ENCODE results near the gene GARIN5B.

GARIN5B gene

DNA sequence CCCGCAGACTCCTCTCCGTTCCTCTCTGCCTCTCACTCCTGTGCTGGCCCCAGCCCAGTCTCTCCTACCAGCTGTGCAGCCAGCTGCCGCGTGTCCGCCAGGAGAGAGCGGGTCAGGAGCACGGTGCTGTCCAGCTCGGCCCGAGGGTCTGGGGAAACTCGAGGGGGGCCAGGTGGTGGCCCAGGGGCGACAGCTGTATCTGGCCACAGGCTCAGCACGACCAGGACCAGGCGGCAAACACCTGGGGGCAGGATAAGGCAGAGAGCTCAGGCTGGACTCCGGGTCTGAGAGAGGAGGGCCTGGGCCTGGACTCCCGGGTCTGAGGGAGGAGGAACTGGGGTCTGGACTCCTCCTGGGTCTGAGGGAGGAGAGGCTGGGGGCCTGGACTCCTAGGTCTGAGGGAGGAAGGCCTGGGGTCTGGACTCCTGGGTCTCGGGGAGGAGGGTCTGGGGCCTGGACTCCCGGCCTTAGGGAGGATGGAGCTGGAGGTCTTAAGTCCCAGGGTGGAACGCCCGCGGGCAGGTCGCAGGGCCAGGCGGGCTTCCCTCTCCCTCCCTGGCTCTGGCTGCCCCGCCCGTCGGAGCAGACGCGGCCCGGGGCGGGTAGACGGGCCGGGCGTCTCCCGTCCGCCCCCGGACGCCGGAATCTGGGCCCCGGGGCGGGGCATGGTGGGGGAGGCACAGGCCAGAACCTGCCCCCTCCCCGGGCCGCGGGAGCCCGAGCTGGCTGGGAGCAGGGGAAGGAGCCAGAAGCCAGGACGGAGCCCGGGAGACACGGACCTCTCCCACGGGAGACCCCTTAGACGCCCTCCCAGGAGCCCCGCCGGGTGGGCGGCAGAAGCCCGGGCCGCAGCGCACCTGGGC lies 5.9 kb upstream of the GARIN5B start:
- DNase-seq = no peak

DNA sequence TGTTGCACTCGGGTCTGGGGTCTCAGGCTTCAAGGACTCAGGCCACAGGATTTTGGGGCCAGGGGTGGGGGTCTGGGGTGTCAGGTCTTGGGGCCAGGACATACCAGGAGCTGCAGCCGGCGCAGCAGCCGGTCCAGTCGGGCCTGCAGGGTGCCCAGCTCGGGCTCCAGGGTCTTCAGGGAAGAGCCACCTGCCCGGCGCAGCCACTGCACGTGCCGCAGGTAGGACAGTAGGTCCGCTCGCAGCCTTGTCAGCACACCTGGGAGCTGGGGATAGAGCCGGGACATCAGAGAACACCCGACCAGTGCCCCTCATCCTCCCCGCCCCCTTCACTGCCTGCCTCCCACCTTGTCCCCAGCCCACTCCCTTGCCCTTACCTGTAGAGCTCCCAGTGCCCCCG lies 5.0 kb upstream of the GARIN5B start:
- no peak for DNase-seq

DNA sequence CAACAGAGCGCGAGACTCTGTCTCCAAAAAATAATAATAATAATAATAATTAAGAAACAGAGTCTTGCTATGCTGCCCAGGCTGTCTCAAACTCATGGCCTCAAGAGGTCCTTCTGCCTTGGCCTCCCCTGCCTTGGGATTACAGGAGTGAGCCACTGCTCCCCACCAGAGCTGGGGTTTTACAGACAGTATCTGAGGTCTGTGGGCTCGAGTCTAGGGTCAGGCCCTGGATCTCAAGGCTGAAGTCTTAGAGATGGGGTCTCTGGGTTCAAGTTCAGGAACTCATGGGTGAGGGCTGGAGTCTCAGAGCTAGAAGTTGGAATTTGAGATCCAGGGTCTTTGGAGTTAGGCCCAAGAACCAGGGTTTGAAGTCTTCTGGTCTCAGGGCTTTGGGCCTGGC lies 3.7 kb upstream of the GARIN5B start:
- DNase-seq = no peak

DNA sequence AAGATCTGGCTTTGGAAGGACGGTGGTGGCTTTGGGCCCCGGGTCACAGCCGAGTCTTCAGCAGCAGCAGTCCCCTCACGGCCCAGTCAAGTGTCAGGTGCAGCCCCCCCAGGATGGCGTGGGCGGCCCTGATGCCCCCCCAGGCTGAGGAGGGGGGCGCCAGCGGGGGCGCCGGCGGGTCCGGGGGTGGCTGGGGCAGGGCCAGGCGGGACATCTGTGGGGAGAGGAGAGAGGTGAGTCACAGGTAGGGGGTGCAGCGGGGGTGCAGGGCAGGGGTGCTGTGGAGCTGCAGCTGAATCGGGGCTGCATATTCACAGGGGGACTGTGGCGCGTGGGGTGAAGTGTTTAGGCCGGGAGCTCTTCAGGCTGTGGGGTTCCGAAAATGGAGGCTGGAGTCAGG lies 2.9 kb upstream of the GARIN5B start:
- DNase-seq = no peak

DNA sequence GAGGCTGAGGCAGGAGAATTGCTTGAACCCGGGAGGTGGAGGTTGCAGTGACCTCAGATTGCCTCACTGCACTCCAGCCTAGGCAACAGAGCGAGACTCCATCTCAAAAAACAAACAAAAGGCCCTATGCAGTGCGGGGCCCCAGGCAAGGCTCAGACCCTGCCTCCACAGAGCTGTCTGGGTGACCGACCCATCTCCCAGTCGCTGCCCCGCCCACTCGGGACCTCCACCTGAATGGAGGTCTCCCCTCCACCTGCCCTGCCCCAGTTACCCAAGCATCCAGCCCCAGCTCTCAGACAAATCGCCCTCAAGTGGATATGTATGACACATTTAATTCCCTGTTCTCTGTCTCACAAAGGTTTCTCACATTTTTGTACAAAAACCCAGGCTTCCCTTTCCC lies 2.2 kb upstream of the GARIN5B start:
- no peak for DNase-seq

DNA sequence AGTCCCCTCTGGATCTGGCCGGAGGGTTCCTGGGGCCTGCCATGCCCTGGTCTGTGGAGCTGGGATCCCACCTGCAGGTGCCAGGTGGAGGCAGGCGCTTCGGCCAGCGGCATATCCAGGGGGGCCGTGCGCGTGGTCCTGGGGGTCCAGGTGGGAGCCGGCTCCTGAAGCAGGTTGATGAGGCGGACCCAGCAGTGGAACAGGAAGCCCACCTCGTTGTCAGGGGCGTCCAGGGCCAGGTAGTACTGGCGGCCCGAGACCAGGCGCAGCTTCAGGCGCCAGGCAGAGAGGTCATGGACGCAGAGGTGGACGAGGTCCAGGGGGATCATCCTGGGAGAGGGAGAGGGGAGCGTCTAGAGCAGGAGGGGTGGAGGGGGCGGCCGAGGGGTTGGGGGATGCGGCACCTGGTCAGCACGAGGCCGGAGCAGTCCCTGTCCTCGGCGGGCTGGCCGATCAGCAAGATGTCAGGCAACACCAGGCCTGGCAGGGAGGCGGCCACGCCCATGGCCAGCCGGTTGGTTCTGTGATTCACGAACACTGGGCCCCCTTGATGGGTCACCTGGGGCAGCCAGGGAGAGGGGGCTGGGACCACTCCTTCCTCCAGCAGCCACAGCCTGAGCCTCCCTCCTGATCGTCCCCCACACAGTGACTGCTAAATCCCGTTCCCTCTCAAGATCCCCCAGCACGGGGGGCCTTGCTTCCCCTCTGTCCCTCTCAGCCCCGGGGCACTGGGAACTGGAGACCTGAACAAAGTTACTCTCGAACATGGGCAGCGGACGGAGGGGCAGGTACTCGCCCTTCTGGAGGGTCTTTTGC lies 678 bp downstream of the GARIN5B start:
- DNase-seq = no peak

DNA sequence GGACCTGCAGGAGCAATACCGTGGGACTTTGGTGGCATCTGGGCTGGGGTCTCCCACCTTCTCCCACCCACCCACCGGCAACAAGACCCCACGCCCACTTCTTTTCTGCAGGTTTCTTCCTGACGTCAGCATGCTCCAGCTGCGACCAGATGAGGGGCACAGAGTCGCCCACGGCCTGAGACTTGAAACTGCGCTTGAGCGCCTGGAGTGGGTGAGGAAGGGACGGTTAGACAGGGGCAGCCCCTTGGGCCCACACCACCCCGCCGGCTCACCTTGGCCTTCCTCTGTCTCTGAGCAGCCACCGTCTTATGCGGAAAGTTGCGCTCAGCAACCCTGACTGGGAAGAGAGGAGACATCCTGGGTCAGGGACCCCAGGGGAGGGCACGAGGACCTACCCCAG lies 2.2 kb downstream of the GARIN5B start:
- DNase-seq = no peak

DNA sequence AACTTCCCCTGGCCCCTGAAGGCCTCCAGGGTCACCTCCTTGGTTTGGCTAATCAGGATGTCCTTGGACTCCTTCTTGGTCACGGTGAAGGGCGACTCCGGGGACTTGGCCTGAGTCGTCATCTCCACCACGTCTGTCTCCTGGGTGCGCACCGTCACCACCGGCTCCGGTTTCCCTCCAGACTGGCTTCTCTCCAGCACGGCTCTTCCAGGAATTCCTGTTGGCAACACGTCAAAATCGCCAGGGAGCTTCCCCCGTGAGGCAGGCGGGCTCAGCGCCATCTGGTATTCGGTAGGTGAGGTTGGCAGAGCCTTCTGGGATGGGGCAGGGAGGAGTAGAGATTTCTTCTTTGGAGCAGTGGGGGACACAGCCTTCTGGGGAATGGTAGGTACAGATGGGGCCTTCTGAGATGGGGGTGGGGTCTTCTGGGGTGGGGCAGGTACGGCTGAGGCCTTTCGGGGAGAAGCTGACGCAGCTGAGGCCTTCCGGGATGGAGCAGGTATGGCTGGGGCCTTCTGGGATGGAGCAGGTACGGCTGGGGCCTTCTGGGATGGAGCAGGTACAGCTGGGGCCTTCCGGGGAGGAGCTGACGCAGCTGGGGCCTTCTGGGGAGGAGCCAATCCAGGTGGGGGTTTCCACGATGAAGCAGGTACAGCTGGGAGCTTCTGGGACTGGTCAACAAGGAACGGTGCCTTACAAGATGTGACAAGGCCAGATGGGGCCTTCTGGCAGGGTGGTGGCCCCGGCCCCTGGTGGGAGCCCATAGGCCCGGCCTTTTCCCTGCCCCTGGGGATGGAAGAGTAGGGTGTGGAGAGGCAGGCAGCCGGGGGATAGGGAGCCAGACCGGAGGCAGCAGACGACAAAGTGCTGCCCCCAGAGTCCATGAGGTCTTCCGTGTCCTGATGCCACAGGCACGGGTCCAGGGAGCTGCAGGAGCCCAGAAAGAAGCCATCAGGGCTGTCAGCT lies 3.8 kb downstream of the GARIN5B start:
- no peak for DNase-seq

DNA sequence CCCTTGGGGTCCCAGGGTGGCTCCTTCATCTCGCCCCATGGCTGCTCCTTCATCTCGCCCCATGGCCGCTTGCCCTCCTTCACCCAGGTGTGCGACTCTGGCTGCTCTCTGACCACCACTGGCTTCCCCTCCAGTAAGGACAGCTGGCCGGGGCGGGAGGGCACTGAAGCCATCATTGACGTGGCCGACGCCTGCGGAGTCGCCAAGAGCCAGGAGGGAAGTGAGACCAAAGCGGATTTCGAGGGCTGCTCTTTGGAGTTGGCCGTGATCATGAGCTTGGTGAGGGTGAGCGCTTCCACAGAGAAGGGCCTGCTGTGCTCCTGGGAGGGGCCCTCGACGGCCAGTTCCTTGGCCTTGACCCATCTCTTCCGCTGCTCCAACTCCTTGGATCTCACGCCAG lies 4.6 kb downstream of the GARIN5B start:
- no peak for DNase-seq

DNA sequence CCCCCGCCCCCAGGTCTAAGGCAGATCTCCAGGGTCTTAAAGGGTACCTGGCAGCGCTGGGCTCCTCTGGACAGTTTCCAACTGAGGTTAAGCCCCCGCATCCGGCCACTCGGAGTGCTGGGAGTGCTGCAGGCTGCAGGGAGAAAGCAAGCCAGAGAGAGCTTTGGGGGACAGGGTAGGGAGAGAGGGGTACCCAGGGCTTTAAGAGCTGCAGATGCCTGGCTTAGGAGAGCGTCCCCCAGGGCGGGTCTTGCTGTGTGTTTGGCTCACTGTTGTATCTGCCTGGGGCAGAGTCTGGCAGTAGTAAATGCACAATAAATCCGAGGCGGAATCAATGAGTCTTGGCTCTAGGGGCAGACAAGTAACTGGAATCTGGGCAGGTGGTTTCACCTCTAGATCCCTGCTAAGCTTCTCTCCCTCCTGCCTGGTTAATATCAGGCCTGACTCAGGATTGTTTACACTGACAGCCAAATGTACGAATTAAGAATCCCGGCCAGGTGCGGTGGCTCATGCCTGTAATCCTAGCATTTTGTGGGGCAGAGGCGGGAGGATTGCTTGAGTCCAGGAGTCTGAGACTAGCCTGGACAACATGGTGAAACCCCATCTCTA lies 7.7 kb downstream of the GARIN5B start:
- no peak for DNase-seq

DNA sequence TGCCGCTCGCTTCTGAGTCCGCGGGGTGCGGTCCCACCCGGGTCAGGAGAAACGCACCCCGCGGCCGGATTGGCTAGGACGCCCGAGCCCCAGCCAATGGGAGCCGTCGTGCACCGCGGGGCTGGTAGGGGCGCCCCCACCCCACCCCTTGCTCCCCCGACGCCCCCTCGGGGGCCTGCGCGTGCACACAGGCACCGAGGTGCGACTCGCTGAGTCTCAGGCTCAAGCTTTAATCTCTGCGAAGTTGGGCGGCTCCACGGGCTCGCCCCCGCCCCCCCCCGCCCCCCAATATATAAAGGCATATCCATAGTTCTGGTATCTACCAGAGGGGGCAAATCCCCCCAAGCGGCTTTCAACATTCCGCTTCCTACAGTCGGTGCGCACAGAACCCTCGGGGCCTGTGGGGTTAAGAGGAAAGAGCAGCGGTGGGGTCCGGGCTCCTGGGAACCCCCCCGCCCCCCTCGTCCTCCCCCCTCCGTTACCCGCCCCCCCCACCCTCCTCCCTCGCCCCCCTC lies 8.3 kb downstream of the GARIN5B start, which contains the start of gene COX6B2:
TSS of gene COX6B2 (minus strand) at position 22 of the 515 bp plus-strand sequence. CDS start 198 bp downstream, outside the sequence.
- DNase-seq = no peak

DNA sequence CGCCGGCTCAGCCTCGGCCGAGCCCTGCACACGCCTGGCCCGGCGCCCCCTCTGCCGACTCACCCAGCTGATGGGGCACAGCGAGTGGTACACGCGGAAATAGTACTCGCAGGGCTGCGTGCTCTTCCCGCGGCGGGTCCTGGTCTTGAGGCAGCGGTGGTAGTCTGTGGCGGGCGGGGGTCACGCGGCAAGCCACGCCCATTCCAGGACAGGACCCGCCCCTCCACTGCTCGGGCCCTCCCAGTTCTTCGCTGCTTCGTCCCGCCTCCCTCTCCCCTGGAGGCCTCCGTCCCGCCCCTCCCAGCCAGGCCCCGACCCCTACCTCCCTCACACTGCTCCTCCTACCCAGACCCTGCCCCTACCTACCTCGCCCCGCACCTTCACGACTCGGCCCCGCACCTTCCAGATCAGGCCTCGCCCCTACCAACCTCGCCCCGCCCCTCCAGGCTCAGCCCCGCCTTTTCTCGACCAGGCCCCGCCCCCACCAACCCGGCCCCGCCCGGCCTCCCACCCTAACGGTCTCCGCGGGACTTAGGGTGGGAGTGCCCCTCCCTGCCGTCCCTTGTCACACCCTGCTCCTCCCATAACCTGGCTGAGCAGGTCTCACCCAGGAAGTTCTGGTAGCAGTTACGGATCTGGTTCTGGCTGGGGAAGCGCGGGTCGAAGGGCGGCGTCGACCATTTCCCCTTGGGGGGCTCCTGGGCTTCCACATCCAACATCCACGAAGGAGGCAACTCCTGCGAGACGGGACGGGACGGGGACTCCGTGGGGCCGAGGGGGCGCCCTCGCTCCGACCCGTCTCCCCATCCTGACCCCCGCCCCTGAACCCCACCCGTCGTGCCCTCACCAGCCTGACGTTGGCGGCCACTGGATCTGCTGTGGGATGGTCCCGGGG lies 9.0 kb downstream of the GARIN5B start:
- no peak for DNase-seq

DNA sequence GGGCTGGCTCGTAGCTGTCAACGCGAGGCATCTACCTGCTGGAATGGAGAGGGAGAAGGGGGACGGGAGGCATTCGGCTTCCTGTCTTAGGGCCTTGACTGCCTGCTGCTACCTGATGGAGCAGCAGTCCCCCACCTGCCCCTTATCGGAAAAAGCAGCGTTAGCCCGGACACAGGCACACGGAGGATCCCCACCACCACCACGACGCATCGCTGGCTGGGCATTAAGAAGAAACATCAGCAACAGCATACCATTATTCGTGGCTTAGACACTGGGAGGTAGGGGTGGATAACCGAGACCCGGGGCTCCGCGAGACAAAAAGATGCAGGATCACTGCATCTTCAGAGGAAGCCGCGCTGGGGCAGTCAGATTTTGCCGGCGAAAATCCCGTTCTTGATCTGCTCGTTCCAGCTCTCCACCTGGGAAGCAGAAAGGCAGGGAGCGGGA lies 9.7 kb downstream of the GARIN5B start:
- no peak for DNase-seq

DNA sequence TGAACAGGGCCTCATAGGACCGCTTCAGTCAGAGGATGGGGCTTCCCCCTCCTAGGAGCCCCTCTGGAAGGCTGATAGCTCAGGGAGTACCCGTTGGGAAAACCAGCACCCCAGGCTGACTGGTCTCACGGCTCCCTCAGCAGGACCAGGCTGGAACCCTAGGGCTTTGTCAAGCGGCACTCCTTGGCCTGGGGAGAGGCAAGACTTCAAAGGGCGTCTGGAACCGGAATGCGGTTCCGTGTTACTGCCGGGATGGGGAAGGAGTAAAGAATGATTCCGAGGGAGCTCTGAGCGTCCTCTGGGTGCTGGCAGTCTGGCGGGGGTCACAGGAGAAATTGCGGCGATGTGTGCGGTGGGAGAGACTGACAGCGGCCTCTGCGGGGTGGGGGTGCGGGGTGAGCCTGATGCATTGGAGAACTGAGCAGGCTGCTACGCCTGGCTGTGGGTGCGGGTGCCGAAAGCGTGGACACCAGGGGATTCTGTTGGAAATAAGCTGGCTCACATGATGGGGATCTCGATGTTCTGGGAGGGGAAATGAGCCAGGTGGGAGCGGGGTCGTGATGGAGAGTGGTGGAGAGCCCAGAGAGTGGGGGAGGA lies 10.4 kb downstream of the GARIN5B start:
- DNase-seq = no peak

DNA sequence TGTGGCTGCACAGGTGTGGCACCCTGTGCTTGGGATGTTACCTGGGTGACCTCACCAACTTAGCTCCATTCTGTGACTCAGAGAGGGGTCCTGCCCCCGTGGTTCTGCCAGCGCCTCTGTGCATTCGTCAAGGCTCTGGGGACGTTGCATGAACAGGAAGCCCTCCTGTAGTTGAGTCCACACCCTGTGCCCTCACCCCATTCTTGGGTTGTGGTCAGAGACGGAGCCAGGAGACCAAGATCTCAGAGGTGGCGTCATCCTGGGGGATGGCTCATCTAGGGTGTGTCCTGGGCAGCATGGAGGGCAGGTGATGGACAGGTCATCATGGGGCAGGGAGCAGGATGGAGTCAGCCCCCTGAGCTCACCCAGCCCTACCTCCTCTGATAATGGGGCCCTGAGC lies 11.0 kb downstream of the GARIN5B start:
- DNase-seq = no peak

DNA sequence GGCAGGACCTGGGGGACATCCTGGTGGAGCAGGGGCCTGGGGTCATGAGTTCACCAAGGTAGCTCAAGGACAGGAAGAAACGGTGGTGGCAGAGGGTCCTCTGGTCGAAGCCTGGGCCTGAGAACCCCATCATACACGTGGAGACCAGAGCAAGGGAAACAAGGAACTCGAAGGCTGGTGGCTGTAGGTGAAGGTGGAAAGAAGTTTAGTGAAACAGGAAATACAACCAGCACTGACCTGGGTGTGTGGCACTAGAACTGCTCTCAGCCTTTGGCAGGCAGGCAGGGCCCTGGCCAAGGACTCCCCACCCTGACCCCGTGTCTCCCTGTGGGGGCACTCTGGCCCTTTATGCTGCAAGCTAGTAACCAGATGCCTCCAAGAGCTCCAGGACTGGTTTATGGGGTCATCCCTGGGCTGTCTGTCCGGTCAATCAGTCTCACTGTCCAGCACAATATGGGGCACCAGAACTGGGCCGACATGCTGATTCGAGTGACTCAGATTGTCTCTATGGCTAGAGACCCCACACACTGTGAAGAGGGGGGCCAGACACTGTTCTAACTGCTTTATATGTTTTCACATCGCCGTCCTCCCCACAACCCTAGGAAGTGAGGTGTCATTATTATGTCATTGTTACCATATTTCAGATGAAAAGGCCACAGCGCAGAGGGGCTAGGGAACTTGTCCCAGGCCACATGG lies 12.3 kb downstream of the GARIN5B start:
- DNase-seq = no peak

DNA sequence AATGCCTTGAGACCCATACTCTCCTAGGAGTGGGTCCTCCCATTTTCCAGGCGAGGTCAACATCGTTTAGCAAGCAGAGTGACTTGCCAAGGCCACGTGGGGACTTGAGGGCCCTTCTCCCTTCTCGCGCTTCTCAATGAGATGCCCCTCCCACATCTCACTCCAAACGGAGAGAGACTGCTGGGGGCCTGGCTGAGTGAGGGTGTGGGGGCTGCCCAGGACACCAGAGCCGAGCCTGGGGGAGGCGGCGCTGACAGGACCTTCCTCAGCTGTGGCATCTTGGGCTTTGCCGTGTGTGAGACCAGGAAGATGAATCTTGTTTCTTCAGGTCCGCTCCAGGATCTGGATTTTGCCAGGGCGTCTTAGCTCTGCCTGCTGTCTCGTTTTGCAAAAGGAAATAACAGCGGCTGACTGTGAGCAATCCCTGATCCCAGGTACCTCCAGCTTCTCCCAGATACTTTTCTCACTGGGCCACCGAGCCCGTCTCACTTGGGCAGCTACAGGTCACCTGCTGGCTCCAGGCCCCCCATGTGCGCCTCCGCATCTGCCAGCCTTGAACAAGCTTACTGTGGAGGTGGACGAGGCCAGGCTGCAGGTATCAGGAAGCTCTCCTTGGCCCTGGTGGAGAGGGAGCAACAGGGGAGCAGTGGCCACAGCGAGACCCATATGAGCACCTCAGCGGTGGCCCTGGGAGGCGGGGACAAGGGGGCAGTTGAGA lies 14.6 kb downstream of the GARIN5B start:
- DNase-seq = no peak

DNA sequence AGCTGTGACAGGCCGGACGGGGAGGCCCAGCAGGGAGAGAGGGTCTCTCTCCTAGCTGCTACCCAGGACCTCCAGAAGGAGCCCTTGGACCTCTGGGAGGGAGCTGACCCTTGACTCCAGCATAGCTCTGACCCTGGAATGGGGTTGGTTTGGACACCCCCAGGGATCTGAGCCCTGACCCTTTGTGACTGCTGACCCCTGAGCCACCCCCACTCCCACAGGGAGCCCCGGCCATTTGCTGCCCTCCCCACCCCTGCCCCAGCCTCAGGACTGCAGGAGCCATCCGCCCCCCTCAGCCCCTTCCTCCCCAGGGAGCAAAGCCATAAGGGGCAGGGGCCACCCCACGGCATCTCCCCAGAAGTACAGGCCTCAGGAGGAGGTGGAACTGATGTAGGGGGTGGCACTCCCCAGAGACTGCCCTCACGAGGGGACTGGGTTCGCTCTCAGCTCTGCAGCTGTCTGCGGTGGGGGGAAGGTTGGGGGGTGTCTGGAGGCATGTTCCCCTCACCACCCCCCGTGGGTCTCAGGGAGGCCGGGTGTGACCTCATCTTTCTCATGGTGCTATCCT lies 15.5 kb downstream of the GARIN5B start:
- DNase-seq = no peak
